HEK293 (cell line): Measurements from ENCODE around the gene ANXA3.

Experiments
- CTCF ChIA-PET: fragments of 350-600 bp; formaldehyde crosslinking; extraction: SDS; loops from one replicate; lab custom pipeline; 2021; ENCODE audit warnings: antibody characterized with exemption; lab: Yijun Ruan, JAX
- POLR2A ChIA-PET: fragments of 300-600 bp; formaldehyde crosslinking; extraction: SDS; loops from one replicate; lab custom pipeline; 2020; ENCODE audit warnings: antibody characterized with exemption, inconsistent platforms; lab: Yijun Ruan, JAX
- H3K27ac ChIP-seq: fragments of 200-500 bp; sonication (Bioruptor generic); 2 replicates; pipeline ENCODE4 v1.5.1; 2014; ENCODE audit warnings: low read depth, low read length, control low read depth, inconsistent platforms; ENCODE audit errors: extremely low read depth
- H3K36me3 ChIP-seq, 2 experiments: fragments of 200-500 bp in 1 of 2; sonication (Bioruptor generic) in 1 of 2; 1 replicate in 1 of 2; 2 replicates in 1 of 2; pipeline ENCODE4 v1.5.1; 2014 to 2017; ENCODE audit warnings: inconsistent platforms in 2 of 2, low read length in 2 of 2; ENCODE audit not compliant: control insufficient read depth in 2 of 2, insufficient read depth in 1 of 2
- H3K4me1 ChIP-seq: fragments of 200-500 bp; sonication (Bioruptor generic); 2 replicates; pipeline ENCODE4 v1.5.1; 2014; ENCODE audit warnings: mild to moderate bottlenecking, low read length, inconsistent platforms; ENCODE audit not compliant: control insufficient read depth, insufficient read depth
- H3K4me3 ChIP-seq: 2 replicates; pipeline ENCODE4 v1.5.1; 2011; ENCODE audit warnings: low read depth, mild to moderate bottlenecking, control low read depth, low read length, moderate library complexity
- H3K9me3 ChIP-seq: fragments of 200-500 bp; sonication (Bioruptor generic); 2 replicates; pipeline ENCODE4 v1.5.1; 2014; ENCODE audit warnings: low read depth, low read length, inconsistent platforms; ENCODE audit not compliant: control insufficient read depth, insufficient read depth
- GLI2 ChIP-seq: fragments of 450-650 bp; formaldehyde crosslinking; IDR thresholded peaks from 2 replicates; pipeline ENCODE4; 2017; ENCODE audit warnings: missing biosample characterization, missing genetic modification characterization, low read depth, borderline replicate concordance
- KLF1 ChIP-seq: fragments of 450-650 bp; formaldehyde crosslinking; IDR thresholded peaks from 2 replicates; pipeline ENCODE4 v1.5.1; 2016; ENCODE audit warnings: missing biosample characterization, missing genetic modification characterization
- KLF8 ChIP-seq: fragments of 450-650 bp; formaldehyde crosslinking; IDR thresholded peaks from 2 replicates; pipeline ENCODE4 v1.5.1; 2016; ENCODE audit warnings: missing biosample characterization, missing genetic modification characterization
- OVOL3 ChIP-seq: fragments of 450-650 bp; formaldehyde crosslinking; IDR thresholded peaks from 2 replicates; pipeline ENCODE4 v1.5.1; 2016; ENCODE audit warnings: missing biosample characterization, missing genetic modification characterization
- REPIN1 ChIP-seq: fragments of 450-650 bp; formaldehyde crosslinking; IDR thresholded peaks from 2 replicates; pipeline ENCODE4 v1.5.1; 2017; ENCODE audit warnings: missing biosample characterization, missing genetic modification characterization, low read depth
- ZBTB48 ChIP-seq: fragments of 450-650 bp; formaldehyde crosslinking; IDR thresholded peaks from 2 replicates; pipeline ENCODE4 v1.5.1; 2016; ENCODE audit warnings: missing biosample characterization, missing genetic modification characterization
- ZNF221 ChIP-seq: fragments of 450-650 bp; formaldehyde crosslinking; IDR thresholded peaks from 2 replicates; pipeline ENCODE4 v1.5.1; 2017; ENCODE audit warnings: missing biosample characterization, missing genetic modification characterization, borderline replicate concordance
- ZNF223 ChIP-seq: fragments of 450-650 bp; formaldehyde crosslinking; IDR thresholded peaks from 2 replicates; pipeline ENCODE4 v1.5.1; 2016; ENCODE audit warnings: missing biosample characterization, missing genetic modification characterization
- ZNF335 ChIP-seq: fragments of 450-650 bp; formaldehyde crosslinking; conservative IDR thresholded peaks from 2 replicates; pipeline ENCODE4 v1.5.1; 2016; ENCODE audit warnings: missing biosample characterization, missing genetic modification characterization
- ZNF366 ChIP-seq: fragments of 450-650 bp; formaldehyde crosslinking; conservative IDR thresholded peaks from 2 replicates; pipeline ENCODE4 v1.5.1; 2016; ENCODE audit warnings: missing biosample characterization, missing genetic modification characterization
- ZNF48 ChIP-seq: fragments of 450-650 bp; formaldehyde crosslinking; IDR thresholded peaks from 2 replicates; pipeline ENCODE4 v1.5.1; 2016; ENCODE audit warnings: missing biosample characterization, missing genetic modification characterization
- ZNF626 ChIP-seq: fragments of 450-650 bp; sonication (Bioruptor Pico); formaldehyde crosslinking; IDR thresholded peaks from 2 replicates; pipeline ENCODE4 v1.5.1; 2018; ENCODE audit warnings: missing biosample characterization, missing genetic modification characterization, inconsistent platforms
- ZNF654 ChIP-seq: fragments of 450-650 bp; formaldehyde crosslinking; IDR thresholded peaks from 2 replicates; pipeline ENCODE4 v1.5.1; 2016; ENCODE audit warnings: low read depth, missing biosample characterization, missing genetic modification characterization
- ZNF76 ChIP-seq: fragments of 450-650 bp; formaldehyde crosslinking; IDR thresholded peaks from 2 replicates; pipeline ENCODE4; 2016; ENCODE audit warnings: low read depth, missing biosample characterization, missing genetic modification characterization, borderline replicate concordance
- ZNF768 ChIP-seq: fragments of 450-650 bp; formaldehyde crosslinking; IDR thresholded peaks from 2 replicates; pipeline ENCODE4 v1.5.1; 2018; ENCODE audit warnings: missing biosample characterization, mild to moderate bottlenecking, missing genetic modification characterization
- ZSCAN16 ChIP-seq: fragments of 450-650 bp; formaldehyde crosslinking; IDR thresholded peaks from 2 replicates; pipeline ENCODE4 v1.5.1; 2016; ENCODE audit warnings: missing biosample characterization, missing genetic modification characterization
- TF ChIP-seq, protein P1 (sequence below): fragments of 450-650 bp; formaldehyde crosslinking; IDR thresholded peaks from 2 replicates; pipeline ENCODE4 v1.5.1; 2016; ENCODE audit warnings: missing biosample characterization, missing genetic modification characterization
- TF ChIP-seq, protein P2 (sequence below): fragments of 450-650 bp; formaldehyde crosslinking; IDR thresholded peaks from 2 replicates; pipeline ENCODE4 v1.5.1; 2017; ENCODE audit warnings: missing biosample characterization, missing genetic modification characterization
- TF ChIP-seq, protein P3 (sequence below): fragments of 450-650 bp; formaldehyde crosslinking; conservative IDR thresholded peaks from 2 replicates; pipeline ENCODE4 v1.5.1; 2016; ENCODE audit warnings: low read depth, missing biosample characterization, missing genetic modification characterization
- TF ChIP-seq, protein P4 (sequence below): fragments of 450-650 bp; formaldehyde crosslinking; IDR thresholded peaks from 2 replicates; pipeline ENCODE4 v1.5.1; 2016; ENCODE audit warnings: missing biosample characterization, missing genetic modification characterization
- TF ChIP-seq, protein P5 (sequence below): fragments of 450-650 bp; formaldehyde crosslinking; IDR thresholded peaks from 2 replicates; pipeline ENCODE4 v1.5.1; 2016; ENCODE audit warnings: missing biosample characterization, missing genetic modification characterization
- TF ChIP-seq, protein P6 (sequence below): fragments of 450-650 bp; formaldehyde crosslinking; IDR thresholded peaks from 2 replicates; pipeline ENCODE4 v1.5.1; 2016; ENCODE audit warnings: missing biosample characterization, missing genetic modification characterization
- TF ChIP-seq, protein P7 (sequence below): fragments of 450-650 bp; formaldehyde crosslinking; IDR thresholded peaks from 2 replicates; pipeline ENCODE4 v1.5.1; 2016; ENCODE audit warnings: missing biosample characterization, missing genetic modification characterization

Gene ANXA3

DNA sequence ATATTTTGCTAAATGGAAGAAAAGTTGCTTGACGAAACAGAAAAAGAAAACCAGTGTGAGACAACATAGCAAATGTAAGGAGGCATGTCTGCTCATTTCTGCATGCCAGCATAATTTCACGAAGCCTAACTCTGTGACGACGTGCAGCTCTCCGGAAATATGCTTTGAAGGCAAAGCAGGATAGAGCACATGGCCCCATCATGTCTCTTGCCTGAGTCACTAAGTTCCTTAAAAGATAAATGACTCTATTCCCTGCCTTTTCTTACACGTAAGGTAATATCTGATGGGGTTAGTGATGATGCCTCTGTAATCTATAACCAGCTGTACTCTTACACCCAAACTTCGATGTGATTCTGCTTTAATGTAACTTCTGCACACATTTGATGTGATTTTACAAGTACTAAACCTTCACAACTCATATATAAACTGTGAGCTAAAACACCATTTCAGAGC lies 64.5 kb downstream of the ANXA3 start:
- Histone ChIP-seq H3K36me3 (no peaks in the 10 kb centered on the region), H3K9me3 (no peaks in the 10 kb centered on the region), H3K4me3 (no peak overlapping the region), H3K4me1 (no peaks in the 10 kb centered on the region), H3K27ac (no peak overlapping the region)
- TF ChIP-seq ZNF76 (no peak), OVOL3 (tag by site-specific recombination) (no peak), GLI2 (tag by site-specific recombination) (no peak), ZSCAN16 (tag by site-specific recombination) (no peak), ZBTB48 (tag by site-specific recombination) (no peak), ZNF768 (tag by site-specific recombination) (no peak), KLF1 (tag by site-specific recombination) (no peak), ZNF48 (tag by site-specific recombination) (no peak), ZNF626 (tag by site-specific recombination) (no peak)
- TF ChIP-seq, protein P1, sequence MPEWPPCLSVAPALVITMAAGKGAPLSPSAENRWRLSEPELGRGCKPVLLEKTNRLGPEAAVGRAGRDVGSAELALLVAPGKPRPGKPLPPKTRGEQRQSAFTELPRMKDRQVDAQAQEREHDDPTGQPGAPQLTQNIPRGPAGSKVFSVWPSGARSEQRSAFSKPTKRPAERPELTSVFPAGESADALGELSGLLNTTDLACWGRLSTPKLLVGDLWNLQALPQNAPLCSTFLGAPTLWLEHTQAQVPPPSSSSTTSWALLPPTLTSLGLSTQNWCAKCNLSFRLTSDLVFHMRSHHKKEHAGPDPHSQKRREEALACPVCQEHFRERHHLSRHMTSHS: no peak
- TF ChIP-seq, protein P2, sequence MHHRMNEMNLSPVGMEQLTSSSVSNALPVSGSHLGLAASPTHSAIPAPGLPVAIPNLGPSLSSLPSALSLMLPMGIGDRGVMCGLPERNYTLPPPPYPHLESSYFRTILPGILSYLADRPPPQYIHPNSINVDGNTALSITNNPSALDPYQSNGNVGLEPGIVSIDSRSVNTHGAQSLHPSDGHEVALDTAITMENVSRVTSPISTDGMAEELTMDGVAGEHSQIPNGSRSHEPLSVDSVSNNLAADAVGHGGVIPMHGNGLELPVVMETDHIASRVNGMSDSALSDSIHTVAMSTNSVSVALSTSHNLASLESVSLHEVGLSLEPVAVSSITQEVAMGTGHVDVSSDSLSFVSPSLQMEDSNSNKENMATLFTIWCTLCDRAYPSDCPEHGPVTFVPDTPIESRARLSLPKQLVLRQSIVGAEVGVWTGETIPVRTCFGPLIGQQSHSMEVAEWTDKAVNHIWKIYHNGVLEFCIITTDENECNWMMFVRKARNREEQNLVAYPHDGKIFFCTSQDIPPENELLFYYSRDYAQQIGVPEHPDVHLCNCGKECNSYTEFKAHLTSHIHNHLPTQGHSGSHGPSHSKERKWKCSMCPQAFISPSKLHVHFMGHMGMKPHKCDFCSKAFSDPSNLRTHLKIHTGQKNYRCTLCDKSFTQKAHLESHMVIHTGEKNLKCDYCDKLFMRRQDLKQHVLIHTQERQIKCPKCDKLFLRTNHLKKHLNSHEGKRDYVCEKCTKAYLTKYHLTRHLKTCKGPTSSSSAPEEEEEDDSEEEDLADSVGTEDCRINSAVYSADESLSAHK: no peak
- TF ChIP-seq, protein P3, sequence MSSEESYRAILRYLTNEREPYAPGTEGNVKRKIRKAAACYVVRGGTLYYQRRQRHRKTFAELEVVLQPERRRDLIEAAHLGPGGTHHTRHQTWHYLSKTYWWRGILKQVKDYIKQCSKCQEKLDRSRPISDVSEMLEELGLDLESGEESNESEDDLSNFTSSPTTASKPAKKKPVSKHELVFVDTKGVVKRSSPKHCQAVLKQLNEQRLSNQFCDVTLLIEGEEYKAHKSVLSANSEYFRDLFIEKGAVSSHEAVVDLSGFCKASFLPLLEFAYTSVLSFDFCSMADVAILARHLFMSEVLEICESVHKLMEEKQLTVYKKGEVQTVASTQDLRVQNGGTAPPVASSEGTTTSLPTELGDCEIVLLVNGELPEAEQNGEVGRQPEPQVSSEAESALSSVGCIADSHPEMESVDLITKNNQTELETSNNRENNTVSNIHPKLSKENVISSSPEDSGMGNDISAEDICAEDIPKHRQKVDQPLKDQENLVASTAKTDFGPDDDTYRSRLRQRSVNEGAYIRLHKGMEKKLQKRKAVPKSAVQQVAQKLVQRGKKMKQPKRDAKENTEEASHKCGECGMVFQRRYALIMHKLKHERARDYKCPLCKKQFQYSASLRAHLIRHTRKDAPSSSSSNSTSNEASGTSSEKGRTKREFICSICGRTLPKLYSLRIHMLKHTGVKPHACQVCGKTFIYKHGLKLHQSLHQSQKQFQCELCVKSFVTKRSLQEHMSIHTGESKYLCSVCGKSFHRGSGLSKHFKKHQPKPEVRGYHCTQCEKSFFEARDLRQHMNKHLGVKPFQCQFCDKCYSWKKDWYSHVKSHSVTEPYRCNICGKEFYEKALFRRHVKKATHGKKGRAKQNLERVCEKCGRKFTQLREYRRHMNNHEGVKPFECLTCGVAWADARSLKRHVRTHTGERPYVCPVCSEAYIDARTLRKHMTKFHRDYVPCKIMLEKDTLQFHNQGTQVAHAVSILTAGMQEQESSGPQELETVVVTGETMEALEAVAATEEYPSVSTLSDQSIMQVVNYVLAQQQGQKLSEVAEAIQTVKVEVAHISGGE: no peak
- TF ChIP-seq, protein P4, sequence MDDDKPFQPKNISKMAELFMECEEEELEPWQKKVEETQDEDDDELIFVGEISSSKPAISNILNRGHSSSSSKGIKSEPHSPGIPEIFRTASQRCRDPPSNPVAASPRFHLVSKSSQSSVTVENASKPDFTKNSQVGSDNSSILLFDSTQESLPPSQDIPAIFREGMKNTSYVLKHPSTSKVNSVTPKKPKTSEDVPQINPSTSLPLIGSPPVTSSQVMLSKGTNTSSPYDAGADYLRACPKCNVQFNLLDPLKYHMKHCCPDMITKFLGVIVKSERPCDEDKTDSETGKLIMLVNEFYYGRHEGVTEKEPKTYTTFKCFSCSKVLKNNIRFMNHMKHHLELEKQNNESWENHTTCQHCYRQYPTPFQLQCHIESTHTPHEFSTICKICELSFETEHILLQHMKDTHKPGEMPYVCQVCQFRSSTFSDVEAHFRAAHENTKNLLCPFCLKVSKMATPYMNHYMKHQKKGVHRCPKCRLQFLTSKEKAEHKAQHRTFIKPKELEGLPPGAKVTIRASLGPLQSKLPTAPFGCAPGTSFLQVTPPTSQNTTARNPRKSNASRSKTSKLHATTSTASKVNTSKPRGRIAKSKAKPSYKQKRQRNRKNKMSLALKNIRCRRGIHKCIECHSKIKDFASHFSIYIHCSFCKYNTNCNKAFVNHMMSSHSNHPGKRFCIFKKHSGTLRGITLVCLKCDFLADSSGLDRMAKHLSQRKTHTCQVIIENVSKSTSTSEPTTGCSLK: no peak
- ChIA-PET CTCF (interaction anchor here (0.7 to 1.5 kb wide), 2 partner anchors 29 to 304 kb away, joined by 3 to 4 read pairs; no protein-coding TSS in a partner anchor), POLR2A (no interaction called here)

DNA sequence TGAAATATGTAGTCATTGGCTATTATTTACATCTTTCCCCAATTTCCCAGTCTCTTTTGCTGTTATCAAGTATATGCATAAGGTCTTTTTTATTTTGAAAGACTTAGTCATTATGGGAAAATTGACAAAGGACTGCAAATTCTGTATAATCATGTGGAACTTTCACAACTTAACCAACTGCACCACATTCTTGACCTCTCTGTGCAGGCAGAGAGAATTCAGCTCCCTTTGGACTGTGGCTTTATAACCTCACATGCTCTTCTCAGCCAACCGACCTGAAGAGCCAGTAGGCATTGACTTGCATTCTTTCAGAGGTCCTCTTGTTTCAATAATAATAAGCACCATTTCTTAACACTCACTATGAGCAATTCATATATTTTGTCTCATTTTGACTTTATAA lies 66.9 kb downstream of the ANXA3 start:
- H3K27ac ChIP-seq: no peak overlapping the region
- H3K36me3 ChIP-seq: no peaks in the 10 kb centered on the region
- ChIA-PET POLR2A (no interaction called here), CTCF (no interaction called here)
- H3K4me1 ChIP-seq: no peaks in the 10 kb centered on the region
- H3K4me3 ChIP-seq: no peak overlapping the region
- H3K9me3 ChIP-seq: no peaks in the 10 kb centered on the region
- no peak for TF ChIP-seq ZNF221
- TF ChIP-seq, protein P5, sequence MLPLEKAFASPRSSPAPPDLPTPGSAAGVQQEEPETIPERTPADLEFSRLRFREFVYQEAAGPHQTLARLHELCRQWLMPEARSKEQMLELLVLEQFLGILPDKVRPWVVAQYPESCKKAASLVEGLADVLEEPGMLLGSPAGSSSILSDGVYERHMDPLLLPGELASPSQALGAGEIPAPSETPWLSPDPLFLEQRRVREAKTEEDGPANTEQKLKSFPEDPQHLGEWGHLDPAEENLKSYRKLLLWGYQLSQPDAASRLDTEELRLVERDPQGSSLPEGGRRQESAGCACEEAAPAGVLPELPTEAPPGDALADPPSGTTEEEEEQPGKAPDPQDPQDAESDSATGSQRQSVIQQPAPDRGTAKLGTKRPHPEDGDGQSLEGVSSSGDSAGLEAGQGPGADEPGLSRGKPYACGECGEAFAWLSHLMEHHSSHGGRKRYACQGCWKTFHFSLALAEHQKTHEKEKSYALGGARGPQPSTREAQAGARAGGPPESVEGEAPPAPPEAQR (tag by site-specific recombination): no peak
- no peak for TF ChIP-seq ZNF223 (tag by site-specific recombination)
- TF ChIP-seq, protein P6, sequence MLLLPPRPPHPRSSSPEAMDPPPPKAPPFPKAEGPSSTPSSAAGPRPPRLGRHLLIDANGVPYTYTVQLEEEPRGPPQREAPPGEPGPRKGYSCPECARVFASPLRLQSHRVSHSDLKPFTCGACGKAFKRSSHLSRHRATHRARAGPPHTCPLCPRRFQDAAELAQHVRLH: no peak
- TF ChIP-seq KLF8 (tag by site-specific recombination): no peak
- no peak for TF ChIP-seq KLF1 (tag by site-specific recombination)
- no peak for TF ChIP-seq REPIN1 (tag by site-specific recombination)
- TF ChIP-seq ZNF366: no peak
- TF ChIP-seq ZNF654 (tag by site-specific recombination): no peak
- TF ChIP-seq ZNF335 (tag by site-specific recombination): no peak
- TF ChIP-seq, protein P7, sequence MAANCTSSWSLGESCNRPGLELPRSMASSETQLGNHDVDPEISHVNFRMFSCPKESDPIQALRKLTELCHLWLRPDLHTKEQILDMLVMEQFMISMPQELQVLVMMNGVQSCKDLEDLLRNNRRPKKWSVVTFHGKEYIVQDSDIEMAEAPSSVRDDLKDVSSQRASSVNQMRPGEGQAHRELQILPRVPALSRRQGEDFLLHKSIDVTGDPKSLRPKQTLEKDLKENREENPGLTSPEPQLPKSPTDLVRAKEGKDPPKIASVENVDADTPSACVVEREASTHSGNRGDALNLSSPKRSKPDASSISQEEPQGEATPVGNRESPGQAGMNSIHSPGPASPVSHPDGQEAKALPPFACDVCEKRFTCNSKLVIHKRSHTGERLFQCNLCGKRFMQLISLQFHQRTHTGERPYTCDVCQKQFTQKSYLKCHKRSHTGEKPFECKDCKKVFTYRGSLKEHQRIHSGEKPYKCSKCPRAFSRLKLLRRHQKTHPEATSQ: no peak
